Adrenal gland (tissue), 12 donors: ENCODE results near the gene NSMCE1. TPM values are rescaled to one million over a fixed set of nuclear protein-coding genes. Genes with fewer than 3 reads are reported as not detected.

Source experiments
- DNase-seq, 7 donors: peaks; one replicate each; pipeline ENCODE4 v3.0.0-alpha.2; 2019 to 2020
- H3K27ac ChIP-seq, 5 donors: fragments of 200-600 bp; sonication (generic) in 4 of 5; 1 replicate in 3 of 5; 2 replicates in 2 of 5; pipeline versions ENCODE4 v1.5.1 to v1.8.0; 2016 to 2020; ENCODE audit warnings: mild to moderate bottlenecking in 1 of 5
- H3K27me3 ChIP-seq: fragments of 200-600 bp; 2 replicates; pipeline ENCODE4 v1.8.0; 2021
- H3K36me3 ChIP-seq, 2 donors: fragments of 200-600 bp; replicated peaks in 1 of 2; 1 replicate in 1 of 2; 2 replicates in 1 of 2; pipeline versions ENCODE4 v1.5.1 to v1.8.0; 2018 to 2022
- H3K4me1 ChIP-seq, 2 donors: fragments of 200-600 bp; replicated peaks in 1 of 2; 1 replicate in 1 of 2; 2 replicates in 1 of 2; pipeline versions ENCODE4 v1.5.1 to v1.8.0; 2018 to 2021
- H3K4me3 ChIP-seq, 4 donors: fragments of 200-600 bp; sonication (generic) in 3 of 4; one replicate each; pipeline ENCODE4 v1.5.1; 2016 to 2018
- H3K9me3 ChIP-seq, 3 donors: fragments of 200-600 bp; sonication (generic) in 1 of 3; replicated peaks in 1 of 3; 1 replicate in 2 of 3; 2 replicates in 1 of 3; pipeline versions ENCODE4 v1.5.1 to v1.8.0; 2016 to 2021
- POLR2A ChIP-seq, 2 donors: fragments of 450-650 bp; IDR thresholded peaks; one replicate each; pipeline ENCODE4 v1.6.1; 2017; ENCODE audit warnings: antibody characterized with exemption in 2 of 2, mild to moderate bottlenecking in 2 of 2, moderate library complexity in 1 of 2
- WGBS, 4 donors: extraction: QIAGEN DNeasy Blood & Tissue Kit in 2 of 4; methylation state at CpG; one replicate each; pipeline versions ENCODE4 v1.1.5 to v1.1.7; 2013 to 2017; 5-methylcytosine and 5-hydroxymethylcytosine counted together
- intact Hi-C, 2 donors: fragments of 100-400 bp; cut with DNase I; formaldehyde crosslinking; loops; one replicate each; pipeline versions ENCODE4 v1.14.1 to v1.15.0; 2022 to 2023
- polyA plus RNA-seq, 3 donors: library from polyadenylated mRNA; stranded (reverse); fragments of 200-250 nt in 2 of 3; fragments of 350-450 nt in 1 of 3; fragmentation: Illumina TruSeq in 1 of 3; extraction: RNeasy Lipid Tissue Mini Kit (QIAGEN cat#74804) in 1 of 3; gene quantifications; one replicate each; pipeline ENCODE4 v1.2.3, GENCODE V29; 2013 to 2014
- total RNA-seq, 9 donors: library from RNA; depleted of rRNA in 4 of 9; stranded (reverse); fragments of >200 nt in 4 of 9; fragments of 120-200 nt in 1 of 9; fragmentation: NEBNext Ultra II Directional in 1 of 9; extraction: Animal tissue kit (Norgen Biotek cat#: 25700) in 1 of 9; gene quantifications; one replicate each; pipeline versions ENCODE4 v1.1.0 to v1.2.4, GENCODE V29; 2013 to 2023
- TF ChIP-seq, protein P1 (sequence below), 6 experiments: fragments of 450-650 bp in 4 of 6; fragments of 200-600 bp in 2 of 6; sonication (generic) in 1 of 6; IDR thresholded peaks; 1 replicate in 5 of 6; 2 replicates in 1 of 6; pipeline versions ENCODE4 v1.5.1 to v1.8.0; 2016 to 2021; ENCODE audit warnings: antibody characterized with exemption in 6 of 6, mild to moderate bottlenecking in 2 of 6, moderate library complexity in 1 of 6
- donor health status: healthy with polysubstance abuse.
- donor health status: Bipolar disorder and iron deficiency.
- donor health status: DM: yes; HTN: yes; CAD: no.
- donor health status: DM: no; HTN: no; CAD: no.
- donor health status: DM: no; HTN: no; CAD: no.
- donor health status: DM: yes; HTN: yes; CAD: no.

Gene NSMCE1
- total and polyA plus RNA-seq, 12 donors, result 54.3 to 182 (median 88.1) TPM

DNA sequence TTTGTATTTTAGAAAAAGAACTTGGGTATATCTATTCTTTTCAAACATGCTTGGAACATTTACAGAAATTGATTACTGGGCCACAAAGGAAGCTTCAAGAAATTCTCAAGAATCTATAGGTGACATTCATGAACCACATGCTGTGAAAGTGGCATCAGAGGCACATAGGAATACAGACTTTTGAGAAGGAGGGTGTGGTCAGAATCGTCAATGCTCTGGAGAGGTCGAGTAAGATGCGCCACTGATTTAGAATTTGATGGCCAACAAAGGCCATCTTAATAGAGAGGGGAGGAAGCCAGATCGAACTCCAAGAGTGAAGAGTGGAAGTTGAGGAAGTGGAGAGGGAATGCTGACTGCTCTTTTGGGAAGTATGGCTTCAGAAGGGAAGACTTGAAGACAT, 3.5 kb upstream of the NSMCE1 start:
- Histone ChIP-seq H3K36me3 (no peaks in the 10 kb centered on the region), H3K27me3 (no peaks in the 10 kb centered on the region), H3K27ac (no peak overlapping the region), H3K4me3 (no peak overlapping the region), H3K4me1 (peaks cover 5 to 17% of the 10 kb centered on the region in 2 donors), H3K9me3 (no peaks in the 10 kb centered on the region)
- no peak for TF ChIP-seq POLR2A (IDR thresholded peaks at IDR 0.05)
- TF ChIP-seq, protein P1, sequence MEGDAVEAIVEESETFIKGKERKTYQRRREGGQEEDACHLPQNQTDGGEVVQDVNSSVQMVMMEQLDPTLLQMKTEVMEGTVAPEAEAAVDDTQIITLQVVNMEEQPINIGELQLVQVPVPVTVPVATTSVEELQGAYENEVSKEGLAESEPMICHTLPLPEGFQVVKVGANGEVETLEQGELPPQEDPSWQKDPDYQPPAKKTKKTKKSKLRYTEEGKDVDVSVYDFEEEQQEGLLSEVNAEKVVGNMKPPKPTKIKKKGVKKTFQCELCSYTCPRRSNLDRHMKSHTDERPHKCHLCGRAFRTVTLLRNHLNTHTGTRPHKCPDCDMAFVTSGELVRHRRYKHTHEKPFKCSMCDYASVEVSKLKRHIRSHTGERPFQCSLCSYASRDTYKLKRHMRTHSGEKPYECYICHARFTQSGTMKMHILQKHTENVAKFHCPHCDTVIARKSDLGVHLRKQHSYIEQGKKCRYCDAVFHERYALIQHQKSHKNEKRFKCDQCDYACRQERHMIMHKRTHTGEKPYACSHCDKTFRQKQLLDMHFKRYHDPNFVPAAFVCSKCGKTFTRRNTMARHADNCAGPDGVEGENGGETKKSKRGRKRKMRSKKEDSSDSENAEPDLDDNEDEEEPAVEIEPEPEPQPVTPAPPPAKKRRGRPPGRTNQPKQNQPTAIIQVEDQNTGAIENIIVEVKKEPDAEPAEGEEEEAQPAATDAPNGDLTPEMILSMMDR (IDR thresholded peaks at IDR 0.05), result no peak
- no peak for DNase-seq
- WGBS, 4 donors, result 85 to 95% (median 92%) methylated on average over 4 of the region's 4 CpGs
- intact Hi-C loops, result no loop called here

DNA sequence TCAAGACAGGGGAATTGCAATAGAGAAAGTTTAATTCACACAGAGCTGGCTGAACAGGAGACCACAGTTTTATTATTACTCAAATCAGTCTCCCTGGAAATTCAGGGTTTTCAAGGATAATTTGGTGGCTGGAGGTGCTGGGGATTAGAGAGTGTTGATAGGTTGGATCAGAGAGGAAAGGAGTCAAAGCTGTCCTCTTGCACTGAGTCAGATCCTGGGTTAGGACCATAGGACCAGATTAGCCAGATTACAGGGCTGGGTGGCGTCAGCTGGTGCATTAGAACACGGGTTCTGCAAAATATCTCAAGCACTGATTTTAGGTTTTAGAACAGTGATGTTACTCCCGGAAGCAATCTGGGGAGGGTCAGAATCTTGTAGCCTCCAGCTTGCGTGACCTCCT, 1.8 kb upstream of the NSMCE1 start:
- DNase-seq, result peak in 1 of 7 donors; percentile 9
- Histone ChIP-seq H3K9me3 (no peaks in the 10 kb centered on the region), H3K4me3 (no peak overlapping the region), H3K27ac (no peak overlapping the region), H3K27me3 (no peaks in the 10 kb centered on the region), H3K4me1 (peaks cover 5 to 17% of the 10 kb centered on the region in 2 donors), H3K36me3 (no peaks in the 10 kb centered on the region)
- intact Hi-C loops, result no loop called here
- TF ChIP-seq POLR2A (IDR thresholded peaks at IDR 0.05), result no peak
- TF ChIP-seq, protein P1 (IDR thresholded peaks at IDR 0.05), result no peak
- 95 to 100% (median 98%) methylated on average over 4 of the region's 4 CpGs for WGBS, 4 donors

GRCh38 chr16:27269300-27270150, 953 bp upstream of the NSMCE1 start:
- intact Hi-C loops, result no loop called here
- WGBS, 4 donors, result 80 to 84% (median 82%) methylated on average over 9 of the region's 9 CpGs

GRCh38 chr16:27267037-27267677, 1.4 kb downstream of the NSMCE1 start:
- Histone ChIP-seq H3K4me3 (no peak overlapping the region), H3K4me1 (peaks cover 5 to 29% of the 10 kb centered on the region in 2 donors), H3K9me3 (no peaks in the 10 kb centered on the region), H3K27me3 (no peaks in the 10 kb centered on the region), H3K27ac (no peak overlapping the region), H3K36me3 (no peaks in the 10 kb centered on the region)
- WGBS, 4 donors, result 74 to 86% (median 82%) methylated on average over 8 of the region's 8 CpGs
- no peak for TF ChIP-seq POLR2A (IDR thresholded peaks at IDR 0.05)
- TF ChIP-seq, protein P1 (IDR thresholded peaks at IDR 0.05), result no peak
- peak in 2 of 7 donors; percentile 3 to 25 for DNase-seq
- intact Hi-C loops, result no loop called here

More at GRCh38 chr16:27269300-27270150, 953 bp upstream of the NSMCE1 start:
- Histone ChIP-seq H3K9me3 (no peaks in the 10 kb centered on the region), H3K4me1 (peaks cover 5 to 20% of the 10 kb centered on the region in 2 donors), H3K4me3 (peak overlapping the region in 1 of 4 donors; percentile 75), H3K27ac (peak overlapping the region in 2 of 5 donors; percentile 72 to 81), H3K36me3 (no peaks in the 10 kb centered on the region), H3K27me3 (no peaks in the 10 kb centered on the region)
- DNase-seq, result peak in 1 of 7 donors; percentile 8
- TF ChIP-seq, protein P1 (IDR thresholded peaks at IDR 0.05), result no peak
- TF ChIP-seq POLR2A (IDR thresholded peaks at IDR 0.05), result no peak
